HG03457 (cell line): ENCODE measurements around the gene FLNC.

ENCODE experiments used
- ATAC-seq: cut with Tn5 transposase; IDR thresholded peaks from one replicate; pipeline ENCODE4 v1.9.1; 2021; ENCODE audit warnings: moderate number of reproducible peaks; ENCODE audit not compliant: unreplicated experiment

Gene FLNC

GRCh38 chr7:128801667-128802418 is 28.4 kb upstream of the FLNC start:
- no peak for ATAC-seq

GRCh38 chr7:128804484-128804883 is 25.7 kb upstream of the FLNC start:
- ATAC-seq, result no peak

DNA sequence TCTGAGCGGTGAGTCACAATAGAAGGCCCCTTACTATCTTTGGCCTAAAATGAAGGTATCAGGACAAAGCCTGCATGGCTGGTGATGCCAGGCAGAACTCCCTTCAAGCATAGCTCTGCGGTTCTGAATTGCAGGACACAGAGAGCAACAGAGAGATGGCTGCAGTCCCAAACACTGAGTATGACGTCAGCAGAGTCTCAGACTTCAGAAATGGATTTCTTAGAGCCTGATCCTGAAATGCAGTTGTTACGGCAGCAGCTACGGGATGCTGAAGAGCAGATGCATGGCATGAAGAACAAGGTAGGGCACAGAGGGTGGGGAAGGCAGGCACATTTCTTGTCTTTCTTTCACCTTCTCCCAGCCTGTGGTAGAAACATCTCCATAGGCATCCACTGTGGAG is 25.0 kb upstream of the FLNC start:
- ATAC-seq, result no peak

DNA sequence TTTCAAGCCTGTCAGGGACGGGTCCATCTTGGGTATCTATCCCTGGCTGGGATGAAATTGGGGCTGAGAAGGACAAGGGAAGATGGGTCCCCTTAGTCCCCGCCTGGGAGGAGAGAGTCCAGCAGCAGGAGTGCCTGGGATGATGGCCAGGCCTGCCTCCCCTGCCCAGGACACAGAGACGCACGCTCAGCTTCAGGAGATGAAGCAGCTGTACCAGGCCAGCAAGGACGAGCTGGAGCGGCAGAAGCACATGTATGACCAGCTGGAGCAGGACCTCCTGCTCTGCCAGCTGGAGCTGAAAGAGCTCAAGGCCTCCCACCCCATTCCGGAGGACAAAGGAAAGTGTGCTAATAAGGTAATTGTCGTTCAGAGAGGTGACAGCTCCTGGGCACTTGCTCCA is 23.0 kb upstream of the FLNC start:
- no peak for ATAC-seq

- no peak for ATAC-seq
Measured at GRCh38 chr7:128809363-128809762, 20.8 kb upstream of the FLNC start.

GRCh38 chr7:128810473-128810872 is 19.7 kb upstream of the FLNC start:
- no peak for ATAC-seq

- no peak for ATAC-seq
Measured at GRCh38 chr7:128810997-128811396, 19.2 kb upstream of the FLNC start.

DNA sequence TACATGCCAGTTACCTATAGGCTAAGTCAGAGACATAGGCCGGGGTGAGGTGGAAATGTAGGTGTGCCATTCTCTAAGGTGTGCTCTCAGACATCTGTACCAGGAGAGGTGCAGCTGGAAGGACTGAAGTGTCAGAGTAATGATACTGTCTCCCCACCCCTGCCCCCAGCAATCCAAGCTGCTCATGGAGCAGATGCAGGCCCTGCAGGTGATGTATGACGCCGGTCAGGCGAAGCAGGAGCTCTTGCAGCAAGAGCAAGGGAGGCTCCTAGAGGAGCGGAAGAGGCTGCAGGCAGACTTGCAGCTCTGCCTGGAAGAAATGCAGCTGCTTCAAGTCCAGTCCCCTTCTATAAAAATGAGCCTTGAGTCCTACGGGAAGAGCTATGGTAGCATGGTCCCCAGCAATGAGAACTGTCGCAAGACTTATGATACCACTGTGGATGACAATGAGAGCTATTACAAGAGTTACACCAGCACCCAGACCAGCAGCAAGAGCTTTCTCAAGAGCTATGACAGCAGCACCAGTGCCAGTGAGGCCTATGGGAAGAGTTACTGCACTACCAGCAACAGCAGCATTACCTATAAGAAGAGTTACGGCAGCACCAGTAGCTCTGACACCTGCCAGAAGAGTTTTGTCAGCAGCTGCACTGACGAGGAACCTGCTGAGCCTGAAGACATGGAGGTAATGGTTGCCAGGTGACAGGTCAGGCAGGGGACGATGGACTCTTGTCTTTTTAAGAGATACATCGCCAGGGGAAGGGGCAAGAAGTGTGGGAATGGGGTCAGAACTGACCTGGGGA is 18.4 kb upstream of the FLNC start:
- no peak for ATAC-seq

- ATAC-seq, result no peak
Measured at GRCh38 chr7:128812514-128813168, 17.6 kb upstream of the FLNC start.

DNA sequence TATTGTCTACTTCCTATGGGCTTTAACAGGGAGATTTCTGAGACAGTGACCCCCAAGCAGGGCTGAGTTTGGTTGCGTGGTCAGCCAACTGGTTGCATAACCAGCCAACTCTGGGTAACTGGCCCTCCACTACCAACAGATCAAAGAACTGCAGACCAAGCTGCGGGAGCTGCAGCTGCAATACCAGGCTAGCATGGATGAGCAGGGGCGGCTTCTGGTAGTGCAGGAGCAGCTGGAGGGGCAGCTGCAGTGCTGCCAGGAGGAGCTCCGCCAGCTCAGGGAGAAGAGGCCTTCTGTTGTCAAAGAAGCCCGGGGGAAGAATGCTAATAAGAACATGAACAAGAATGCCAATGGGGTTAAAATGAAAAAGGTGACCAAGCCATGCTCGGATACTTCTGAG is 15.7 kb upstream of the FLNC start:
- no peak for ATAC-seq

DNA sequence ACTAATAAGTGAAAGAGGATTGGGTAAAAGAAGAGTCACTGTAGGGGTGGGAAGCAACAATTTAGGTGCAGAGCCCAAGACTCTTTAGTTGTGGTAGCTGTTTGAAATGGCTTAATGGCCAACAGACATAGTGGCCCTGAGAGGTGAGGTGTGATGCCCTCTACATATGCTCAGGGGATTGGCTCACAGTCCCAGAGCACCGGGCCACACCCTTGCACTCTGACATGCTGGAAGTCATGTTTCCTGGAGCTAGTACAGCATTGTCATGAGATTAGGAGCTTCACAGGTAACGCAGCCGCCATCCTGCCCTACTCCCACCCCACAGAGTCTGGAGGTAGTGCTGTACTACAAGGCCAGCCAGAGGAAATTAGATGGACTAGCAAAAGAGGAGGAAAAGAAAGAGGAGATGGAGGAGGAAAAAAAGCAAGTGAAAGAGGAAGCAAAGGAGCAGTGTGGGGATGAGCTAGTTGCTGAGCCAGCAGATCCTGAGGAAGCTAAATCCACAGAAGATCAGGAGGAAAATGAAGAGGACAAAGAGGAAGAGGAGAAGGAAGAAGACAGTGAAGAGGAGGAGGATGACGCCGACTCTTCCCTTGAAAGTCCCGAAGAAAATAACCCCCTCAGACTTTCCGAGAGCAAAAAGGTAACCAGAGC is 14.8 kb upstream of the FLNC start:
- no peak for ATAC-seq

DNA sequence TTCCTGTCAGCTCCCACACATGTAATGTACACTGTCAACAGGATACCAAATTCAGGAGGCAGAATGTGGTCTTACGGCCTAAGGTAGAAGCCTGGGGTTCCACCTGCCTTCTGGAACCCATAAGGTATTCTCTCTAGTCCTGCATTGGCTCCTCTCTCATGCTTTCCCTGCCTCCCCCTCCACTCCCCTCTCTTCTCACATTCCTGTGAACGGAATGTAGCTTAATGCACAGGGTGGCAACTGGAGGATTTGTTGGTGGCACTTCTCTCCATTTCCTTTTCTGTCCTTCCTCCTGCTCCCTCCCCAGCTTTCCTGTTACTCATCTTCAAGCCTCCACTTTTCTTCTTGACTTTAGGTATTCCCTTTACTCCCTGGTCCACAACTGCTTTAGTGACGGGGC is 11.5 kb upstream of the FLNC start:
- no peak for ATAC-seq

- no peak for ATAC-seq
Measured at GRCh38 chr7:128821724-128822123, 8.5 kb upstream of the FLNC start.

- no peak for ATAC-seq
Measured at GRCh38 chr7:128826512-128826911, 3.7 kb upstream of the FLNC start.

- ATAC-seq, result no peak
Measured at GRCh38 chr7:128826916-128827247, 3.3 kb upstream of the FLNC start.

DNA sequence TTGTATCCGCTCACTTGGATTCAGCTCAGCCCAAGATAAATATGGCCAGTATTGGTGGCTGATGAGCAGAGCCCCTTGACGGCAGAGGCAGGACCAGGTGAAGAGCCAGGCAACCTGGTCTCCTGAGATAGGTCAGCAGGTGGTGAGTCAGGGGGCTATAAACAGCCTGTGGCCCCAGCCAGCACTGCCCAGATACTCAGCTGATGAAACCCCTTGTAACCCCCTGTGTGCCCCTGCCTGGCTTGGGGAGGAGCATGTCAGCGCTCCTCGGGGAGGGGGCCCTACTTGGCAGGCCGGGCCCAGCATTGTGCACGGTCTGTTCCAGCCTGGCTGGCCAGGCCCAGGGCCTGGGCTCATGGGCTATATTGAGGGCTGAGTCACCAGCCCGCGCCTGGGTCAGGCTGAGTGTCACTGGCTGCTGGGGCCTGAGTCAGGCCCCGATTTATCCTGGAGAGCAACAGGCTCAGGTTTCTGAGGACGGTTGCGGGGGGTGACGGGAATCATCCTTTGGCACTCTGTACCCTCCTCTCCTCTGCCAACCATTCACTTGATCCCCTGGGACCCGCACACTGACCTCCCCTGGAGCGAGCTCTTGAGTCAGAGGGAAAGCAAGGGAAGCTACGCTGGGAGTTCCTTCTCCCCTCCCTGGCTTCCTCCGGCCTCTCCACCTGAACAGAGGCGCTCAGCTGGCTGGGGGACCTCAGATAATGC is 2.8 kb upstream of the FLNC start:
- ATAC-seq, result no peak

DNA sequence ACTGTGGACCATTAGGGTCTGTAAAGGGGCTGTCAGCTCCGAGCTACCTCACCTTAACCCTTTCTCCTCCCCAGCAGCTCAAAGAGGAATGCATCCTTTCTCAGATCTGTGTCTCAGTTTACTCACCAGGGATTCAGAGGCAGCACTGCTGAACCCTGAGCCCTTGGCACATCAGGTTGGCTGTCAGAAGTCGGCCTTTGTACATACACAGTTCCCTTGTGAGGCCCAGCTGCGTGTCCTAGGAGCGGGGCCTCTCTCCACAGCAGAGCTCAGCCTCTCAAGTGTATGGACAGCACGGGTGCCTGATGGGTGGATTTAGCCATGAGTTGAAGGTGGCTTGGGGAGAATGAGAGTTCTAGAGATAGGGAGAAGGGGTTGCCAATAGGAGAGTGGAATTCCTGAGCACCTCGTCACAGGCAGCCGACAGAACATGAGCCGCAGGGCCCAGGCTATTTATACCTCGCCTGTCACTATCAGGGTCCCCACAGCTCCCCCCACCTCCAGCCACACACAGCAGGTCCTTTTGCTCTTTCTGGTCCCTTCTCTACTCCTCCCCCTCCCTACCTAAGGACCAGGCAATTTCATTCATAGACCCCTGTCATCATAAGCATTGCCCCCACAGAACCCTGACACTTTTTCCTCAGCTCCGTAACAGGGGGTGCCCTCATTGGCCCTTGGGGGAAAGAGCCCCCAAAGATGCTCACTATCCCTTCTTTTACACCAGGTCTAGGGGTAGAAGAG is 2.1 kb upstream of the FLNC start:
- ATAC-seq, result no peak

DNA sequence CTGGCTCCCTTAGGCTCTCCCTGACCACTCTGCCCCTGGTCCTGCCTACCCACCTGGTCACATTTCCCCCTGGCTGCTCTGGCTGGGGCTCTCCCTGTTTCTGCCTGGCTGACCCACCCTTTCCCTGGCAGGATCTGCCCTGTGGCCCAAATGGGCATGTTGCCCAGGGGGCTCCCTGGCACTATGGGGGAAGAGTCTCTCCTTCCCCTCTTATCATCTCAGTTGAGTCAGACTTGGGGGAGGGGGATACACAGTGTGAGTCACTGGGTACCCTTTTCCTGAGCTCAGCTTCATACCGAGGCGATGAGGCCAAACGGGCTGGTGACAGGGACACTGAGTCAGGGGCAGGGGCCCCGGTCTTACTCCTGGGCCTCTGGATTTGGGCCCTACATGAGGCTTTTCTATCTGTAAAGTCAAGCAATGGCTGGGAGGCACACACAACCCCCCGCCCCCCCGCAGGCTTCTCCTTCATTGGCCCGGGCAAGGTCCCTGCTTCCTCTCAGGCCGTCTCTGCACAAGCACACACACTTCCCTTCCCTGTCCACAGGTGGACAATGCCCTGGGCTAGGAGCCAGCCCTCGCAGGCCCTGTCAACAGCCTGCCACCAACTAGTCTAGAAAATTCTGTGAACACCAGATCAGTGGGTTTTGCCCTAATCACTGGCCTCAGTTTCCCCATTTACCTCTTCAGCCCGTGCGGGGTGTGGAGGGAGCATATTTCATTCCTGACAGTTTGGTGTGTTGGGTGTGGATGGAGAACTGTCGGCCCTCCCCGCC is 627 bp upstream of the FLNC start:
- no peak for ATAC-seq

DNA sequence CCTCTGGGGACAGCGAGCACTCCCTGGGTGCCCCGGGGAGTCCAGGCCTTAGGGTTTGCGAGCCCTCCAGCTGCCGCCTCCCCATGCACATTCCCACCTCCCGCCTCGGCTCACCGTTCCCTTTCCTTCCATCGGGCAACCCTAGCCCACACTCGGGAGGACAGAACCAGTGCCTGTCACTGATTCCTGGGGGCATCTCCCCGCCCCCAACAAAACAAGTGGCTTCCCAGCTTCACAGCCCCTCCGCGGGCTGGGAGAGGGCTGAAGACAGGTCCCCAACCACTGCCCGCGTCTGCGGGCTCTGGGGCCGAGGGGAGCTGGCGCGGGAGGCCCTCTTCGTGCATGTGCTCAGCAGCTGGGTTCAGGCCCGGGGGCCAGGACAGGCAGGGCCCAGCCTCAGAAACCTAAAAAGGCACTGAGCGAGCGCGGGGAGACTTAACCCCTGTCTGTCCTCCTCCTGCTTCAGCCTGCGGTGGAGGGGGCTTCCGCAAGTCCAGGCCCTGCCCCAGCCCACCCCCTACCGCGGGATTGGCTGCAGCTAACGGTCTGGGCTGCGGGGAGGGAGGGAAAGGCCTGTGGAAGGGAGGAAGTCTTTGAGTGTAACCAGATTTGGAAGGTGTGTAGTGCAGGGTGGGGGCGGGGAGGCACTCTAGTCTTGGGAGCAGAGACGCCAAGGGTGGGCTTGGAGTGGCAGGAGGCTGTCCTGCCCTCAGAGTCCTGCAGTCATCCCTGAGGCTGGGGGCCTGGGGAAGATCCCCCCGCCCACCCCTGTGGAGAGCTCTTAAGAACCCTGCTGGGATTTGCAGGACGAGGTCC is 1.2 kb downstream of the FLNC start:
- no peak for ATAC-seq
